K562 (cell line): ENCODE measurements around the gene FSHR. TPM values are rescaled to one million over a fixed set of nuclear protein-coding genes. Genes with fewer than 3 reads are reported as not detected.

ENCODE experiments used
- ATAC-seq: fragments of 200-7000 bp; cut with Tn5 transposase; 3 replicates; pipeline ENCODE4 v1.9.1; 2020; ENCODE audit warnings: moderate library complexity
- BruUV-seq: library from RNA; stranded (reverse); fragments of 400-500 nt; replicated peaks from 2 replicates; lab custom pipeline; 2021; lab: Mats Ljungman, UMichigan
- CTCF ChIA-PET: fragments of 300-600 bp; formaldehyde crosslinking; extraction: SDS; loops from one replicate; lab custom pipeline; 2021; ENCODE audit warnings: low intra/inter-chr PET ratio; lab: Yijun Ruan, JAX
- POLR2A ChIA-PET: fragments of 300-600, 350-650 bp; sonication (Branson Sonifier 250); formaldehyde crosslinking; extraction: SDS; loops from one replicate; lab custom pipeline; 2021; ENCODE audit warnings: antibody characterized with exemption, inconsistent platforms; lab: Yijun Ruan, JAX
- DNase-seq, 4 experiments: peaks; one replicate each; pipeline versions ENCODE4 v3.0.0 to v3.0.0-alpha.2; 2011 to 2018; ENCODE audit warnings: low spot score in 3 of 4, mixed read lengths in 3 of 4; ENCODE audit errors: extremely low read depth in 1 of 4
- FAIRE-seq: peaks from 2 replicates; lab custom pipeline; 2011; peaks lifted over from hg19 to GRCh38; lab: Jason Lieb, UNC
- H2AFZ ChIP-seq: 2 replicates; pipeline ENCODE4 v1.6.0; 2011; ENCODE audit warnings: low read depth, low read length, control low read depth, inconsistent platforms
- H3K27ac ChIP-seq: fragments of 200-600 bp; 3 replicates; pipeline ENCODE4 v1.8.0; 2011; ENCODE audit warnings: low read depth, mild to moderate bottlenecking, control low read depth, inconsistent platforms, low read length, moderate library complexity, mixed read lengths; ENCODE audit errors: extremely low read depth
- H3K27me3 ChIP-seq, 2 experiments: fragments of 300-600 bp in 1 of 2; 2 replicates in 1 of 2; 3 replicates in 1 of 2; pipeline versions ENCODE4 v1.6.0 to v1.8.0; 2011; ENCODE audit warnings: inconsistent platforms in 2 of 2, low read length in 2 of 2, mild to moderate bottlenecking in 1 of 2, mixed read lengths in 1 of 2, moderate library complexity in 1 of 2; ENCODE audit not compliant: control insufficient read depth in 2 of 2, insufficient read depth in 2 of 2
- H3K36me3 ChIP-seq: fragments of 300-600 bp; 3 replicates; pipeline ENCODE4 v1.8.0; 2011; ENCODE audit warnings: mild to moderate bottlenecking, low read length, inconsistent platforms; ENCODE audit not compliant: control insufficient read depth, insufficient read depth
- H3K4me1 ChIP-seq, 2 experiments: fragments of 200-600 bp in 1 of 2; replicated peaks in 1 of 2; 2 replicates in 1 of 2; 3 replicates in 1 of 2; pipeline versions ENCODE4 v1.5.1 to v1.8.0; 2011; ENCODE audit warnings: inconsistent platforms in 2 of 2, low read length in 2 of 2, mild to moderate bottlenecking in 1 of 2, mixed read lengths in 1 of 2, moderate library complexity in 1 of 2; ENCODE audit not compliant: control insufficient read depth in 2 of 2, insufficient read depth in 2 of 2
- H3K4me2 ChIP-seq: 2 replicates; pipeline ENCODE4 v1.6.1; 2011; ENCODE audit warnings: low read length, control low read depth, inconsistent platforms, mixed read lengths; ENCODE audit not compliant: insufficient read depth
- H3K4me3 ChIP-seq: fragments of 200-600 bp; sonication (generic), shearing (Covaris generic); 2 replicates; pipeline ENCODE4 v1.5.1; 2016; ENCODE audit warnings: control low read depth, inconsistent platforms
- H3K79me2 ChIP-seq: fragments of 200-600 bp; 3 replicates; pipeline ENCODE4 v1.8.0; 2011; ENCODE audit warnings: low read length, inconsistent platforms; ENCODE audit not compliant: control insufficient read depth, insufficient read depth
- H3K9ac ChIP-seq, 2 experiments: 2 replicates each; pipeline versions ENCODE4 v1.6.0 to v1.6.1; 2011; ENCODE audit warnings: low read depth in 2 of 2, low read length in 2 of 2, control low read depth in 1 of 2, inconsistent platforms in 1 of 2, mild to moderate bottlenecking in 1 of 2, mixed read lengths in 1 of 2; ENCODE audit not compliant: insufficient read depth in 1 of 2
- H3K9me1 ChIP-seq: one replicate; pipeline ENCODE4 v1.6.0; 2011; ENCODE audit warnings: inconsistent platforms, mild to moderate bottlenecking, low read length, moderate library complexity; ENCODE audit not compliant: control insufficient read depth, insufficient read depth
- H3K9me3 ChIP-seq: replicated peaks from 2 replicates; pipeline ENCODE4 v1.5.1; 2011; ENCODE audit warnings: low read depth, low read length, inconsistent platforms; ENCODE audit not compliant: control insufficient read depth, insufficient read depth
- H4K20me1 ChIP-seq: replicated peaks from 2 replicates; pipeline ENCODE4 v1.6.1; 2011; ENCODE audit warnings: low read length, inconsistent platforms, mixed read lengths; ENCODE audit not compliant: control insufficient read depth, insufficient read depth
- MIER1 ChIP-seq: fragments of 450-650 bp; IDR thresholded peaks from 2 replicates; pipeline ENCODE4 v1.6.1; 2016; ENCODE audit warnings: antibody characterized with exemption, mild to moderate bottlenecking, low read depth
- POU5F1 ChIP-seq: fragments of 150-350 bp; IDR thresholded peaks from 2 replicates; pipeline ENCODE4 v1.6.1; 2014; ENCODE audit warnings: borderline replicate concordance, low read length, low read depth, mild to moderate bottlenecking; ENCODE audit not compliant: partially characterized antibody
- REST ChIP-seq, 2 experiments: fragments of 450-650 bp; formaldehyde crosslinking in 1 of 2; IDR thresholded peaks; 2 replicates each; pipeline versions ENCODE4 v1.4.0 to v1.6.1; 2014 to 2020; ENCODE audit warnings: mild to moderate bottlenecking in 2 of 2, borderline replicate concordance in 1 of 2, low read depth in 1 of 2
- WGBS: fragments of 100-300 bp; shearing (Covaris generic); methylation state at CpG from one replicate; pipeline ENCODE4 v1.1.6; 2016; ENCODE audit warnings: low coverage, mixed read lengths; ENCODE audit not compliant: insufficient coverage; ENCODE audit errors: missing lambda C conversion rate; 5-methylcytosine and 5-hydroxymethylcytosine counted together
- in situ Hi-C: fragments of 300-500 bp; cut with MboI; formaldehyde crosslinking; loops from 4 replicates; pipeline ENCODE4 v1.15.0; 2018; ENCODE audit warnings: inconsistent platforms, mixed read lengths
- intact Hi-C: fragments of 100-400 bp; cut with micrococcal nuclease; formaldehyde crosslinking; loops from 2 replicates; pipeline ENCODE4 v1.14.2; 2022
- polyA plus RNA-seq, 8 experiments: library from polyadenylated mRNA; depleted of rRNA in 4 of 8; stranded (reverse) in 5 of 8; unstranded in 3 of 8; fragments of >200 nt; fragmentation: Nextera tagmentation in 2 of 8; fragmentation: Illumina TruSeq in 1 of 8; extraction: Ambion mirVana in 2 of 8; extraction: Trizol in 1 of 8; gene quantifications; 2 replicates each; pipeline versions ENCODE4 v1.2.1 to v1.2.3, GENCODE V29; 2011 to 2014; ENCODE audit warnings: inconsistent platforms in 1 of 8, missing spikeins in 1 of 8
- total RNA-seq, 7 experiments: library from RNA; depleted of rRNA in 6 of 7; stranded (reverse); fragments of >200 nt in 6 of 7; fragmentation: Illumina TruSeq in 2 of 7; extraction: Trizol in 2 of 7; gene quantifications; 2 replicates each; pipeline versions ENCODE4 v1.2.1 to v1.2.3, GENCODE V29; 2011 to 2021; ENCODE audit warnings: low replicate concordance in 1 of 7
- TF ChIP-seq, protein P1 (sequence below): sonication (generic); formaldehyde crosslinking; IDR thresholded peaks from 2 replicates; pipeline ENCODE4 v1.8.0; 2022; ENCODE audit warnings: missing genetic modification reagents, mild to moderate bottlenecking, borderline replicate concordance
- TF ChIP-seq, protein P2 (sequence below): fragments of 250-450 bp; sonication (Bioruptor Pico); IDR thresholded peaks from 2 replicates; pipeline ENCODE4 v1.5.0; 2022; ENCODE audit warnings: mild to moderate bottlenecking

The FSHR gene
- total and polyA plus RNA-seq, 9 of the 15 experiments (the other 6 are each of a cell fraction or from before 2014, with no cell fraction given): not detected

DNA sequence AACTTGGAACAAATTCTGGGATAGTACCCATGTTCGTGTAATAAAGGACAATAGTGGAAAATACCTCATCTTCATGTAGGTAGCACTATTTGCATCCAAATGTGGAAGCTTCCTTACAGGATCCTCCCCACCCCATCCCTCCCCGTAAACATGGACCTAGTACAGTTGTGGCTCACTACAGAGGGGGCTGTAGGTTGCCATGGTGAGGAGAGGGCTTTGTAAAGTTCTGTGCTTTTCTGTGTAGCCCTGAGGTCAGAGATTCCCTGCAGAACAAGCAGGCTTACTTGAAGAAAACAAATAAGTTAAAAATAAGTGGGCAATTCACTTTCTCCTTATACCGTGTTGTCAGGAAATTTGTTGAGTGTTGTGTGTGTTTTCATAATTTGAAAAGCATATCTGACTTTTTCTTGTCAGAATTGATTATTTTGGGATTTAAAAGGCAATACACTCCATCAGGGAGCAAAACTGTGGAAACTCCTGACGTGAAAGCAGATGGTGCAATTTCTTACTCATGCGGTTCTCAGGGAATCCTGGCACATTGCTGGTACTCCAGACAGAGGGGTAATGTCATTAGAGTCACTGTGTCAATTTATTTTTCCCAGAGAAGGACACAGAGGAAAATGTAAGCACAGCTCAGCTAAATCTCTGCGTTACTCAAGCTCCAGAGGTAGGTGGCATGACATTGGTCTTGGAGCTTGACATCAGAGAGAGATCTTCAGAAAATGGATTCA, 224.6 kb downstream of the FSHR start:
- no peak overlapping the region for H2AFZ ChIP-seq
- BruUV-seq: no TSS peak
- no peaks in the 10 kb centered on the region for H3K27me3 ChIP-seq
- no peak overlapping the region for H3K4me3 ChIP-seq
- FAIRE-seq (no peak), DNase-seq (no peak), ATAC-seq (no peak)
- no peaks in the 10 kb centered on the region for H3K79me2 ChIP-seq
- H3K9me1 ChIP-seq: no peaks in the 10 kb centered on the region
- CTCF ChIA-PET: no interaction called here
- intact Hi-C loops (no loop called here), in situ Hi-C loops (no loop called here)
- no peak overlapping the region for H3K27ac ChIP-seq
- 2% methylated on average over 6 of the region's 6 CpGs for WGBS
- POLR2A ChIA-PET: no interaction called here
- no peaks in the 10 kb centered on the region for H3K36me3 ChIP-seq
- H3K9ac ChIP-seq: no peak overlapping the region
- no peaks in the 10 kb centered on the region for H4K20me1 ChIP-seq
- no peaks in the 10 kb centered on the region for H3K4me1 ChIP-seq
- no peak overlapping the region for H3K4me2 ChIP-seq
- H3K9me3 ChIP-seq: no peaks in the 10 kb centered on the region
- TF ChIP-seq, protein P1, sequence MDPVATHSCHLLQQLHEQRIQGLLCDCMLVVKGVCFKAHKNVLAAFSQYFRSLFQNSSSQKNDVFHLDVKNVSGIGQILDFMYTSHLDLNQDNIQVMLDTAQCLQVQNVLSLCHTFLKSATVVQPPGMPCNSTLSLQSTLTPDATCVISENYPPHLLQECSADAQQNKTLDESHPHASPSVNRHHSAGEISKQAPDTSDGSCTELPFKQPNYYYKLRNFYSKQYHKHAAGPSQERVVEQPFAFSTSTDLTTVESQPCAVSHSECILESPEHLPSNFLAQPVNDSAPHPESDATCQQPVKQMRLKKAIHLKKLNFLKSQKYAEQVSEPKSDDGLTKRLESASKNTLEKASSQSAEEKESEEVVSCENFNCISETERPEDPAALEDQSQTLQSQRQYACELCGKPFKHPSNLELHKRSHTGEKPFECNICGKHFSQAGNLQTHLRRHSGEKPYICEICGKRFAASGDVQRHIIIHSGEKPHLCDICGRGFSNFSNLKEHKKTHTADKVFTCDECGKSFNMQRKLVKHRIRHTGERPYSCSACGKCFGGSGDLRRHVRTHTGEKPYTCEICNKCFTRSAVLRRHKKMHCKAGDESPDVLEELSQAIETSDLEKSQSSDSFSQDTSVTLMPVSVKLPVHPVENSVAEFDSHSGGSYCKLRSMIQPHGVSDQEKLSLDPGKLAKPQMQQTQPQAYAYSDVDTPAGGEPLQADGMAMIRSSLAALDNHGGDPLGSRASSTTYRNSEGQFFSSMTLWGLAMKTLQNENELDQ (CRISPR knock-in tag): no peak
- no peak for TF ChIP-seq REST (IDR thresholded peaks at IDR 0.05; ENCODE audit: borderline replicate concordance)
- TF ChIP-seq REST (CRISPR knock-in tag; IDR thresholded peaks at IDR 0.05; ENCODE audit: low read depth): no peak
- TF ChIP-seq, protein P2, sequence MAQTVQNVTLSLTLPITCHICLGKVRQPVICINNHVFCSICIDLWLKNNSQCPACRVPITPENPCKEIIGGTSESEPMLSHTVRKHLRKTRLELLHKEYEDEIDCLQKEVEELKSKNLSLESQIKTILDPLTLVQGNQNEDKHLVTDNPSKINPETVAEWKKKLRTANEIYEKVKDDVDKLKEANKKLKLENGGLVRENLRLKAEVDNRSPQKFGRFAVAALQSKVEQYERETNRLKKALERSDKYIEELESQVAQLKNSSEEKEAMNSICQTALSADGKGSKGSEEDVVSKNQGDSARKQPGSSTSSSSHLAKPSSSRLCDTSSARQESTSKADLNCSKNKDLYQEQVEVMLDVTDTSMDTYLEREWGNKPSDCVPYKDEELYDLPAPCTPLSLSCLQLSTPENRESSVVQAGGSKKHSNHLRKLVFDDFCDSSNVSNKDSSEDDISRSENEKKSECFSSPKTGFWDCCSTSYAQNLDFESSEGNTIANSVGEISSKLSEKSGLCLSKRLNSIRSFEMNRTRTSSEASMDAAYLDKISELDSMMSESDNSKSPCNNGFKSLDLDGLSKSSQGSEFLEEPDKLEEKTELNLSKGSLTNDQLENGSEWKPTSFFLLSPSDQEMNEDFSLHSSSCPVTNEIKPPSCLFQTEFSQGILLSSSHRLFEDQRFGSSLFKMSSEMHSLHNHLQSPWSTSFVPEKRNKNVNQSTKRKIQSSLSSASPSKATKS (CRISPR knock-in tag): no peak
- no peak for TF ChIP-seq MIER1
- TF ChIP-seq POU5F1: no peak
